Mucosa of descending colon (tissue), 3 donors: Measurements from ENCODE around the gene MAPK7. TPM values are rescaled to one million over a fixed set of nuclear protein-coding genes. Genes with fewer than 3 reads are reported as not detected.

Source experiments
- ATAC-seq: fragments of 200-7000 bp; cut with Tn5 transposase; one replicate; pipeline ENCODE4 v1.9.1; 2020; ENCODE audit warnings: mild to moderate bottlenecking, moderate library complexity
- DNase-seq, 3 donors: peaks; one replicate each; pipeline ENCODE4 v3.0.0-alpha.2; 2020
- H3K36me3 ChIP-seq: fragments of 200-600 bp; one replicate; pipeline ENCODE4 v1.8.0; 2021; ENCODE audit warnings: low read depth, mild to moderate bottlenecking
- H3K4me1 ChIP-seq: fragments of 200-600 bp; one replicate; pipeline ENCODE4 v1.8.0; 2021; ENCODE audit warnings: low read depth, mild to moderate bottlenecking
- H3K4me3 ChIP-seq: fragments of 200-600 bp; one replicate; pipeline ENCODE4 v1.8.0; 2021; ENCODE audit warnings: mild to moderate bottlenecking
- H3K9me3 ChIP-seq: fragments of 200-600 bp; one replicate; pipeline ENCODE4 v1.8.0; 2021; ENCODE audit warnings: mild to moderate bottlenecking
- CTCF ChIP-seq: fragments of 200-600 bp; IDR thresholded peaks from one replicate; pipeline ENCODE4 v1.8.0; 2022; ENCODE audit warnings: antibody characterized with exemption, mild to moderate bottlenecking
- intact Hi-C, 2 donors: fragments of 100-400 bp; cut with DNase I in 1 of 2; cut with micrococcal nuclease in 1 of 2; formaldehyde crosslinking; loops; one replicate each; pipeline versions ENCODE4 v1.11.0 to v1.11.1; 2022; cut with DNase I, micrococcal nuclease
- total RNA-seq, 3 donors: library from RNA; stranded (reverse); fragmentation: NEBNext Ultra II Directional in 2 of 3; extraction: Animal tissue kit (Norgen Biotek cat#: 25700) in 2 of 3; gene quantifications; one replicate each; pipeline versions ENCODE4 v1.2.1 to v1.2.4, GENCODE V29; 2021 to 2023
- donor health status: DM: no; HTN: no; CAD: no; lungs with moderate emphysema.
- donor health status: DM: no; HTN: no; CAD: no.
- donor health status: DM: no; HTN: yes; CAD: no.

MAPK7 gene
- total RNA-seq, 3 donors from 2014 or later: 36.9 to 48.6 (median 47.5) TPM

- Histone ChIP-seq H3K9me3 (no peaks in the 10 kb centered on the region), H3K4me3 (no peak overlapping the region), H3K4me1 (peaks cover 38% of the 10 kb centered on the region), H3K36me3 (no peaks in the 10 kb centered on the region)
- DNase-seq (peak; percentile 80 to 90 (median 82)), ATAC-seq (peak; percentile 83)
- intact Hi-C loops: no loop called here
- no peak for TF ChIP-seq CTCF
Observed at GRCh38 chr17:19398301-19399181, 20.2 kb downstream of the MAPK7 start.

- no peaks in the 10 kb centered on the region for H3K9me3 ChIP-seq
- H3K36me3 ChIP-seq: no peaks in the 10 kb centered on the region
- no peak overlapping the region for H3K4me3 ChIP-seq
- DNase-seq (no peak), ATAC-seq (no peak)
- no peak for TF ChIP-seq CTCF
- intact Hi-C loops: no loop called here
- H3K4me1 ChIP-seq: peaks cover 38% of the 10 kb centered on the region
Observed at GRCh38 chr17:19399750-19400450, 21.6 kb downstream of the MAPK7 start.

GRCh38 chr17:19401321-19402010 is 23.2 kb downstream of the MAPK7 start:
- H3K4me1 ChIP-seq: peaks cover 38% of the 10 kb centered on the region
- H3K36me3 ChIP-seq: no peaks in the 10 kb centered on the region
- no peak overlapping the region for H3K4me3 ChIP-seq
- peak; percentile 73 to 82 (median 80) for DNase-seq
- TF ChIP-seq CTCF: no peak
- H3K9me3 ChIP-seq: no peaks in the 10 kb centered on the region
- intact Hi-C loops: no loop called here
- peak; percentile 62 for ATAC-seq

- H3K4me1 ChIP-seq: peaks cover 31% of the 10 kb centered on the region
- no peaks in the 10 kb centered on the region for H3K36me3 ChIP-seq
- no peaks in the 10 kb centered on the region for H3K9me3 ChIP-seq
- TF ChIP-seq CTCF: no peak
- no peak for DNase-seq
- H3K4me3 ChIP-seq: no peak overlapping the region
- no peak for ATAC-seq
- intact Hi-C loops: no loop called here
Observed at GRCh38 chr17:19402171-19402570, 23.9 kb downstream of the MAPK7 start.

- H3K4me3 ChIP-seq: no peak overlapping the region
- no peak for TF ChIP-seq CTCF
- intact Hi-C loops: no loop called here
- H3K4me1 ChIP-seq: peaks cover 31% of the 10 kb centered on the region
- ATAC-seq (no peak), DNase-seq (no peak)
- H3K9me3 ChIP-seq: no peaks in the 10 kb centered on the region
- no peaks in the 10 kb centered on the region for H3K36me3 ChIP-seq
Observed at GRCh38 chr17:19403021-19403420, 24.7 kb downstream of the MAPK7 start.
